Fibroblast of lung (primary cell): ENCODE results near the gene NIPAL1.

Experiments used
- EZH2 ChIP-seq: IDR thresholded peaks from 2 replicates; pipeline ENCODE4 v1.5.1; 2012; ENCODE audit warnings: low read length, control low read depth, mild to moderate bottlenecking; ENCODE audit errors: missing control alignments
- TF ChIP-seq, protein P1 (sequence below), 2 donors: IDR thresholded peaks in 1 of 2; conservative IDR thresholded peaks in 1 of 2; 1 replicate in 1 of 2; 2 replicates in 1 of 2; pipeline ENCODE4 v1.5.1; 2011 to 2012; ENCODE audit warnings: low read length in 2 of 2, control low read depth in 1 of 2, inconsistent platforms in 1 of 2, low read depth in 1 of 2, mild to moderate bottlenecking in 1 of 2

DNA sequence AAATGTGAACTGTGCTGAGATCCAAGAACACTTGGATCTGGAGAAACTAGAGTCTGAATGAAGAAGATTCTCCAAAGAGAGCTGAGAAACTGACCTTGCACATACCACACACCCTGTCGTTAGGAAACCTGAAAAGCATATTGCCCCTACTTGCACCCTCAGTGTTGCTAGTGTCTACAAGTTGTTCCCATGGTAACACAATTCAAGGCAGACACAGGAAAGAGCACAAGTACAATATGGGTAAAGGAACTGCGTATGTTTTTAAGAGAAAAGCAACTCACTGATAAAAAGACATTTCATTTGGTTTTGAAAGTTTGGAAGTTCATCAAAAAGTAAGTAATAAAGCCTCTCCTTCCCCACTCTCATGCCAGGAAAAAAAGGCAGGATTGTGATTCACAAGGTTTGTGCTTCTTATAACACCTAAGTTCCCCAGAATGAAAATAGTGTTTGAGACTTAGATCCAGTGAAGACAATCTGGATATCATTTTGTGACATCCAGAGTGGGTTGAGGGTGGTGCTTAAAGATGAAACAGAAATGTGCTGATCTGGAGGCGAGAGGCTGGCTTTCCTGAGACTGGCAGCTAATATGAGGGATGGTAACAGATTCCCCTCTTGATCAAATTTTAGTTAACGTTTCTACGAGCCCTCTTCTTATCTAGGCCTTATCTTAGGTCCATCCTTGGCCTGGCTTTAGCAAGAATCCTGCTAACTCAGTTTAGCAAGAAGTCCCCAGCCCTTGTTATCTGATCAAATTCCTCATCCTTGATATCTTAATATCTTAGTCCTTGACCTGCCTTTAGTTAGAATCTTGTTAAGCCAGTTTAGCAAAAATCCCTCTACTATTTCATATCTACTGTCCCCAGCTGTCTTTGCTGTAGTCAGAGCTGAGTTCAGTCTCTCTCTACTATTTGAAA, 42.3 kb downstream of the NIPAL1 start:
- TF ChIP-seq, protein P1, sequence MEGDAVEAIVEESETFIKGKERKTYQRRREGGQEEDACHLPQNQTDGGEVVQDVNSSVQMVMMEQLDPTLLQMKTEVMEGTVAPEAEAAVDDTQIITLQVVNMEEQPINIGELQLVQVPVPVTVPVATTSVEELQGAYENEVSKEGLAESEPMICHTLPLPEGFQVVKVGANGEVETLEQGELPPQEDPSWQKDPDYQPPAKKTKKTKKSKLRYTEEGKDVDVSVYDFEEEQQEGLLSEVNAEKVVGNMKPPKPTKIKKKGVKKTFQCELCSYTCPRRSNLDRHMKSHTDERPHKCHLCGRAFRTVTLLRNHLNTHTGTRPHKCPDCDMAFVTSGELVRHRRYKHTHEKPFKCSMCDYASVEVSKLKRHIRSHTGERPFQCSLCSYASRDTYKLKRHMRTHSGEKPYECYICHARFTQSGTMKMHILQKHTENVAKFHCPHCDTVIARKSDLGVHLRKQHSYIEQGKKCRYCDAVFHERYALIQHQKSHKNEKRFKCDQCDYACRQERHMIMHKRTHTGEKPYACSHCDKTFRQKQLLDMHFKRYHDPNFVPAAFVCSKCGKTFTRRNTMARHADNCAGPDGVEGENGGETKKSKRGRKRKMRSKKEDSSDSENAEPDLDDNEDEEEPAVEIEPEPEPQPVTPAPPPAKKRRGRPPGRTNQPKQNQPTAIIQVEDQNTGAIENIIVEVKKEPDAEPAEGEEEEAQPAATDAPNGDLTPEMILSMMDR (conservative IDR thresholded peaks at IDR 0.05 in 1 of 2, IDR thresholded peaks at IDR 0.05 in 1 of 2; ENCODE audit: low read depth in 1 of 2, low read length in 2 of 2): no peak
- no peak for TF ChIP-seq EZH2
